ENCODE data around the gene NRXN3. TPM values are rescaled to one million over a fixed set of nuclear protein-coding genes. Genes with fewer than 3 reads are reported as not detected.

The NRXN3 gene
- total and polyA plus RNA-seq, 2 of the 13 experiments (the other 11 are each of a cell fraction or from before 2014, with no cell fraction given): 0.03 TPM; not detected in 1

GRCh38 chr14:79515158-79515557, 1345.0 kb downstream of the NRXN3 start (continued):
- TF ChIP-seq ZNF562 (CRISPR knock-in tag; IDR thresholded peaks at IDR 0.05; ENCODE audit: borderline replicate concordance) (no peak), NFYB (CRISPR knock-in tag; IDR thresholded peaks at IDR 0.05) (no peak), ZNF468 (CRISPR knock-in tag; IDR thresholded peaks at IDR 0.05) (no peak), ZNF569 (CRISPR knock-in tag; IDR thresholded peaks at IDR 0.05; ENCODE audit: borderline replicate concordance) (no peak), MTA3 (CRISPR knock-in tag; IDR thresholded peaks at IDR 0.05) (no peak)

DNA sequence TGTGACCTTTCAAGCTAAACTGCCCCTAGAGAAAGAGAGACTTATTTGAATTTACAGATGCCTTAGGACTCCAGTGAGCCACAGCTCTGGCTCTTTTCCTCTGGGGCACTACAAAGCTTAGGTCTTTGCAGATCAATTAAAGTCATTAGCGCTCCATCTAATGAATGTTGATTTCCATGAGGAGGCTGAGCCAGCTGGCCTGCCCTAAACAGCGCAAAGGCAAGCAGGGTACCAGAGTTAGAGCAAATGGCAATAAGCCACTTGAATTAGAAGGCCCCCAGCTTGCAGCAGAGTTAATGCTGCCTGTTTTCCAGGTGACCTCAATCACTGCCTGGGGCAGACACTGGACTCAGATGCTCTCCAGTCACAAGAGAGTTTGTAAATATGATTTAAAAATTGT, 1345.8 kb downstream of the NRXN3 start:
- no peak for TF ChIP-seq ZNF256 (CRISPR knock-in tag; conservative IDR thresholded peaks at IDR 0.05)
- Histone ChIP-seq H3K9me3 (ENCODE audit: low read length) (peaks cover 58% of the 10 kb centered on the region), H3K4me3 (replicated peaks in 1 of 3; ENCODE audit: insufficient read depth in 1 of 3, low read depth in 2 of 3, low read length in 3 of 3) (no peak overlapping the region), H3K4me2 (ENCODE audit: low read depth, low read length) (no peak overlapping the region), H3K9ac (ENCODE audit: insufficient read depth, low read depth, low read length) (no peak overlapping the region), H3K36me3 (replicated peaks in 1 of 2; ENCODE audit: control insufficient read depth in 1 of 2, insufficient read depth in 2 of 2, low read length in 2 of 2) (no peaks in the 10 kb centered on the region), H3K4me1 (ENCODE audit: insufficient read depth, low read length) (no peaks in the 10 kb centered on the region), H3K79me2 (ENCODE audit: insufficient read depth, low read length) (no peaks in the 10 kb centered on the region), H3K27me3 (ENCODE audit: control insufficient read depth in 1 of 2, insufficient read depth in 2 of 2, low read length in 2 of 2) (no peaks in the 10 kb centered on the region), H3K27ac (ENCODE audit: extremely low read length, insufficient read depth, low read length) (no peak overlapping the region), H4K20me1 (ENCODE audit: insufficient read depth, low read length) (no peaks in the 10 kb centered on the region), H2AFZ (ENCODE audit: low read length) (no peak overlapping the region)
- CTCF ChIA-PET (ENCODE audit: low intra/inter-chr PET ratio, low total read pairs): no interaction called here
- 90% methylated on average over 2 of the region's 2 CpGs for WGBS (ENCODE audit: low lambda C conversion rate)
- ATAC-seq (no peak), DNase-seq (ENCODE audit: low spot score) (no peak), FAIRE-seq (no peak)
- no TSS peak for BruUV-seq (replicated peaks)
- in situ Hi-C loops (cut with HindIII; ENCODE audit: extremely low pct_ligation_motif_present, low pct_unique_long_range_greater_than_20kb) (no loop called here), intact Hi-C loops (cut with micrococcal nuclease; ENCODE audit: unreplicated experiment) (loop anchor here (5.0 kb wide), 1 partner anchor 1231 kb away; no protein-coding TSS in a partner anchor)
- POLR2A ChIA-PET: no interaction called here

- ChIA-PET CTCF (ENCODE audit: low intra/inter-chr PET ratio, low total read pairs) (no interaction called here), POLR2A (no interaction called here)
- peaks cover 69% of the 10 kb centered on the region for H3K9me3 ChIP-seq (ENCODE audit: low read length)
- no peak for ATAC-seq
- no peak overlapping the region for H3K9ac ChIP-seq (ENCODE audit: insufficient read depth, low read depth, low read length)
- H3K27ac ChIP-seq (ENCODE audit: extremely low read length, insufficient read depth, low read length): no peak overlapping the region
- H3K4me2 ChIP-seq (ENCODE audit: low read depth, low read length): no peak overlapping the region
- no peak for DNase-seq (ENCODE audit: low spot score)
- in situ Hi-C loops (cut with HindIII; ENCODE audit: extremely low pct_ligation_motif_present, low pct_unique_long_range_greater_than_20kb): no loop called here
- no peak overlapping the region for H2AFZ ChIP-seq (ENCODE audit: low read length)
- intact Hi-C loops (cut with micrococcal nuclease; ENCODE audit: unreplicated experiment): no loop called here
- BruUV-seq (replicated peaks): no TSS peak
- H3K4me3 ChIP-seq (replicated peaks in 1 of 3; ENCODE audit: insufficient read depth in 1 of 3, low read depth in 2 of 3, low read length in 3 of 3): no peak overlapping the region
- no peak for FAIRE-seq
- no peaks in the 10 kb centered on the region for H4K20me1 ChIP-seq (ENCODE audit: insufficient read depth, low read length)
- no peaks in the 10 kb centered on the region for H3K36me3 ChIP-seq (replicated peaks in 1 of 2; ENCODE audit: control insufficient read depth in 1 of 2, insufficient read depth in 2 of 2, low read length in 2 of 2)
- H3K79me2 ChIP-seq (ENCODE audit: insufficient read depth, low read length): no peaks in the 10 kb centered on the region
- 31% methylated on average over 3 of the region's 3 CpGs for WGBS (ENCODE audit: low lambda C conversion rate)
- no peaks in the 10 kb centered on the region for H3K27me3 ChIP-seq (ENCODE audit: control insufficient read depth in 1 of 2, insufficient read depth in 2 of 2, low read length in 2 of 2)
- H3K4me1 ChIP-seq (ENCODE audit: insufficient read depth, low read length): no peaks in the 10 kb centered on the region
- TF ChIP-seq ZEB1 (IDR thresholded peaks at IDR 0.05; ENCODE audit: insufficient replicate concordance, low read depth) (no peak), ZNF609 (CRISPR knock-in tag; IDR thresholded peaks at IDR 0.05; ENCODE audit: borderline replicate concordance) (no peak), NR2C2 (CRISPR knock-in tag; IDR thresholded peaks at IDR 0.05; ENCODE audit: borderline replicate concordance) (no peak), ZNF891 (CRISPR knock-in tag; IDR thresholded peaks at IDR 0.05) (no peak), MZF1 (CRISPR knock-in tag; IDR thresholded peaks at IDR 0.05; ENCODE audit: borderline replicate concordance) (no peak)
- TF ChIP-seq, protein P1, sequence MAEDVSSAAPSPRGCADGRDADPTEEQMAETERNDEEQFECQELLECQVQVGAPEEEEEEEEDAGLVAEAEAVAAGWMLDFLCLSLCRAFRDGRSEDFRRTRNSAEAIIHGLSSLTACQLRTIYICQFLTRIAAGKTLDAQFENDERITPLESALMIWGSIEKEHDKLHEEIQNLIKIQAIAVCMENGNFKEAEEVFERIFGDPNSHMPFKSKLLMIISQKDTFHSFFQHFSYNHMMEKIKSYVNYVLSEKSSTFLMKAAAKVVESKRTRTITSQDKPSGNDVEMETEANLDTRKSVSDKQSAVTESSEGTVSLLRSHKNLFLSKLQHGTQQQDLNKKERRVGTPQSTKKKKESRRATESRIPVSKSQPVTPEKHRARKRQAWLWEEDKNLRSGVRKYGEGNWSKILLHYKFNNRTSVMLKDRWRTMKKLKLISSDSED (CRISPR knock-in tag; IDR thresholded peaks at IDR 0.05): no peak
These were observed 1355.2 kb downstream of the NRXN3 start for GRCh38 chr14:79525416-79525815.

Data from HepG2 (cell line).